SU-DHL-6 (cell line): ENCODE results near the gene MTFMT.

Experiments
- H2AFZ ChIP-seq: fragments of 200-600 bp; sonication (generic); 2 replicates; pipeline ENCODE4 v1.6.1; 2014; ENCODE audit warnings: low read depth, mild to moderate bottlenecking, moderate library complexity, mixed read lengths, antibody characterized with exemption, low read length; ENCODE audit not compliant: severe bottlenecking
- H3F3A ChIP-seq: fragments of 200-600 bp; shearing (Covaris generic); 2 replicates; pipeline ENCODE4 v1.6.0; 2016; ENCODE audit warnings: antibody characterized with exemption, mild to moderate bottlenecking; ENCODE audit not compliant: insufficient read depth
- H3K27ac ChIP-seq: fragments of 200-600 bp; sonication (generic); 2 replicates; pipeline ENCODE4 v1.5.1; 2016; ENCODE audit warnings: low read depth, mild to moderate bottlenecking, low read length, moderate library complexity, mixed read lengths
- H3K27me3 ChIP-seq: fragments of 200-600 bp; sonication (generic), shearing (Covaris generic); 2 replicates; pipeline ENCODE4 v1.6.0; 2014; ENCODE audit warnings: mild to moderate bottlenecking, low read length
- H3K36me3 ChIP-seq: fragments of 200-600 bp; sonication (generic); 2 replicates; pipeline ENCODE4 v1.6.1; 2014; ENCODE audit warnings: mild to moderate bottlenecking, low read length, mixed read lengths
- H3K4me2 ChIP-seq: fragments of 300-600, 200-600 bp; shearing (Covaris generic), sonication (generic); 2 replicates; pipeline ENCODE4 v1.6.0; 2014; ENCODE audit warnings: low read length, low read depth, mild to moderate bottlenecking; ENCODE audit not compliant: poor library complexity, severe bottlenecking
- H3K4me3 ChIP-seq: fragments of 200-600 bp; sonication (generic); 2 replicates; pipeline ENCODE4 v1.5.1; 2014; ENCODE audit warnings: antibody characterized with exemption, low read length, mild to moderate bottlenecking, mixed read lengths; ENCODE audit not compliant: insufficient read depth, poor library complexity, severe bottlenecking
- H3K79me2 ChIP-seq: fragments of 200-600 bp; sonication (generic); 2 replicates; pipeline ENCODE4 v1.6.1; 2014; ENCODE audit warnings: mild to moderate bottlenecking, low read length, moderate library complexity; ENCODE audit not compliant: insufficient read depth
- H3K9ac ChIP-seq: fragments of 200-600 bp; sonication (generic); 2 replicates; pipeline ENCODE4 v1.7.0; 2014; ENCODE audit warnings: mild to moderate bottlenecking, low read length
- H3K9me2 ChIP-seq: fragments of 200-600 bp; sonication (generic); replicated peaks from 2 replicates; pipeline ENCODE4 v1.6.1; 2014; ENCODE audit warnings: low read length; ENCODE audit not compliant: insufficient read depth
- H3K9me3 ChIP-seq: fragments of 200-600 bp; sonication (generic); 2 replicates; pipeline ENCODE4 v1.6.1; 2014; ENCODE audit warnings: low read length, mixed read lengths; ENCODE audit not compliant: insufficient read depth
- H4K20me1 ChIP-seq: fragments of 200-600 bp; sonication (generic); 2 replicates; pipeline ENCODE4 v1.6.1; 2014; ENCODE audit warnings: low read depth, mild to moderate bottlenecking, antibody characterized with exemption, low read length, moderate library complexity, mixed read lengths
- EZH2phosphoT487 ChIP-seq: fragments of 200-600 bp; sonication (generic), shearing (Covaris generic); conservative IDR thresholded peaks from 2 replicates; pipeline ENCODE4 v1.6.1; 2018; ENCODE audit warnings: mild to moderate bottlenecking, antibody characterized with exemption, low read length, moderate library complexity, mixed read lengths
- TF ChIP-seq, protein P1 (sequence below): fragments of 200-600 bp; sonication (generic); IDR thresholded peaks from one replicate; pipeline ENCODE4 v1.5.1; 2017; ENCODE audit warnings: antibody characterized with exemption, mild to moderate bottlenecking, low read length, moderate library complexity; ENCODE audit not compliant: insufficient read depth, poor library complexity, severe bottlenecking

MTFMT gene

DNA sequence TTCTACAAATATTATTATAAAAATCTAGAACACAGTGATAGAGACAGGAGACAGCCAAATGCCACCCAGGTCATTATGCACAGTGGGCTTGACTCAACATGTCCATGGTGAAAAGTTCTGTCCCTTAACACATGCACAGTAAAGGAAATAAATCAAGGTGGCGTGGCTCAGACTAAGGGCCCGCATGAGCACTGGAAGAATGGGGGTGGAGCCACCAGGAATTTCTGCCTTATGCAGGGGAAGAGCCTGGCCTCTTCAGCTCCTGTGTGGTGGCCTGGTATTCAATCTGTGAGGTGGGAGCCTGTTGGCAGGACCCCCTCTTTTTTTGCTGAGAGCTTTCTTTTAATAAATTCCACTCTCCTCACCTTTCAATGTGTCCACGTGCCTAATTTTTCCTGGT is 22.6 kb downstream of the MTFMT start:
- H3K27me3 ChIP-seq = no peaks in the 10 kb centered on the region
- H3K79me2 ChIP-seq = no peaks in the 10 kb centered on the region
- no peak overlapping the region for H3K4me2 ChIP-seq
- no peaks in the 10 kb centered on the region; the same call in 1 of the 2 replicates for H3K36me3 ChIP-seq
- no peaks in the 10 kb centered on the region for H4K20me1 ChIP-seq
- no peak overlapping the region for H3K27ac ChIP-seq
- no peak overlapping the region for H3K9ac ChIP-seq
- H3K9me3 ChIP-seq = no peaks in the 10 kb centered on the region
- no peaks in the 10 kb centered on the region; the same call in 1 of the 2 replicates for H3F3A ChIP-seq
- H2AFZ ChIP-seq = no peak overlapping the region
- H3K9me2 ChIP-seq = no peaks in the 10 kb centered on the region
- no peak overlapping the region for H3K4me3 ChIP-seq
- TF ChIP-seq, protein P1, sequence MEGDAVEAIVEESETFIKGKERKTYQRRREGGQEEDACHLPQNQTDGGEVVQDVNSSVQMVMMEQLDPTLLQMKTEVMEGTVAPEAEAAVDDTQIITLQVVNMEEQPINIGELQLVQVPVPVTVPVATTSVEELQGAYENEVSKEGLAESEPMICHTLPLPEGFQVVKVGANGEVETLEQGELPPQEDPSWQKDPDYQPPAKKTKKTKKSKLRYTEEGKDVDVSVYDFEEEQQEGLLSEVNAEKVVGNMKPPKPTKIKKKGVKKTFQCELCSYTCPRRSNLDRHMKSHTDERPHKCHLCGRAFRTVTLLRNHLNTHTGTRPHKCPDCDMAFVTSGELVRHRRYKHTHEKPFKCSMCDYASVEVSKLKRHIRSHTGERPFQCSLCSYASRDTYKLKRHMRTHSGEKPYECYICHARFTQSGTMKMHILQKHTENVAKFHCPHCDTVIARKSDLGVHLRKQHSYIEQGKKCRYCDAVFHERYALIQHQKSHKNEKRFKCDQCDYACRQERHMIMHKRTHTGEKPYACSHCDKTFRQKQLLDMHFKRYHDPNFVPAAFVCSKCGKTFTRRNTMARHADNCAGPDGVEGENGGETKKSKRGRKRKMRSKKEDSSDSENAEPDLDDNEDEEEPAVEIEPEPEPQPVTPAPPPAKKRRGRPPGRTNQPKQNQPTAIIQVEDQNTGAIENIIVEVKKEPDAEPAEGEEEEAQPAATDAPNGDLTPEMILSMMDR = no peak
- TF ChIP-seq EZH2phosphoT487 = no peak

DNA sequence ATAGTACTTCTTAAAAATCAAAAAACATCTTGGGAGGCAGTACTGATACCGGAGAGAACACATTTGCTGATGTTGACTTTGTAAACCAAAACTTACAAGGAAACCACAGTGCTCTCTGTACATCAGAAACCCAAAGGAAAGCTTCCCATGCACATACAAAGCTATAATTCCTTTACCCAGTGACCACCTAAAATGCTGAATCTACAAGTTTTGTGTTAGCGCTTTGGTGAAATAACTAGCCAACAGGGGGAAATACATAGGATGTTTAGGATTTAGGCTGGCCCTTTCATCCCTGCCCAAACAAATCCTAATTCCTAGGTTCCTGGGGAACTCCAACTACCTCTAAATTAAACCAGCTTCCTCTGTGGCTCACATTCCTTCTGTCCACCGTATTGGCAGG is 24.4 kb downstream of the MTFMT start:
- Histone ChIP-seq H2AFZ (no peak overlapping the region), H3K9ac (no peak overlapping the region), H3F3A (no peaks in the 10 kb centered on the region; the same call in 1 of the 2 replicates), H4K20me1 (no peaks in the 10 kb centered on the region), H3K36me3 (no peaks in the 10 kb centered on the region; the same call in 1 of the 2 replicates), H3K4me2 (no peak overlapping the region), H3K27me3 (no peaks in the 10 kb centered on the region), H3K9me2 (no peaks in the 10 kb centered on the region), H3K9me3 (no peaks in the 10 kb centered on the region), H3K27ac (no peak overlapping the region), H3K79me2 (no peaks in the 10 kb centered on the region), H3K4me3 (no peak overlapping the region)
- TF ChIP-seq, protein P1 = no peak
- TF ChIP-seq EZH2phosphoT487 = no peak

DNA sequence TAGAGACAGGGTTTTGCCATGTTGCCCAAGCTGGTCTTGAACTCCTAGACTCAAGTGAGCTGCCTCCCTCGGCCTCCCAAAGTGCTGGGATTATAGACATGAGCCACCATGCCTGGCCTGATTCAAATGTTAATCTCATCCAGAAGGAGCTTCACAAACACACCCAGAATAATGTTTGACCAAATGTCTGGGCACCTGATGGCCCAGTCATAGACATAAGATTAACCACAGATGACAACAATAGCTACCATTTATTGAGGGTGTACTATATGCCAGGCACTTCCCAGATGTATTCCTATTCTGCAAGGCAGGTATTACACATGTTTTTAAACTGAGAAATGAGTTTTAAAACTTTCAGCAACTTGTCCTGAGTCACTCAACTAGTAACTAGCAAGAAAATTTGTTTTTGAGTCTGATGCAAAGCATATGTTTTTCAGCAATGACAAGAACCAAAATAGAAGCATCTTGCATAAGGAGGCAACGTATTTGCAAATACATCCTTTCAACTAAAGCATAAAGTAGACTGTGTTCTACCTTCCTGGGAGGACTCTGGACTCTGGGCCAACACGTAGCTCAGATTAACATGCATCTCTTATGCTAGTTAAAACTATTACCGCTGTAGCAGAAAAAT is 31.6 kb downstream of the MTFMT start:
- Histone ChIP-seq H3F3A (no peaks in the 10 kb centered on the region), H3K27me3 (no peaks in the 10 kb centered on the region), H3K9me2 (no peaks in the 10 kb centered on the region), H3K4me3 (no peak overlapping the region), H3K4me2 (no peak overlapping the region), H3K79me2 (no peaks in the 10 kb centered on the region), H3K27ac (no peak overlapping the region), H2AFZ (no peak overlapping the region), H3K9me3 (no peaks in the 10 kb centered on the region), H3K9ac (no peak overlapping the region), H4K20me1 (no peaks in the 10 kb centered on the region), H3K36me3 (no peaks in the 10 kb centered on the region)
- no peak for TF ChIP-seq EZH2phosphoT487
- TF ChIP-seq, protein P1 = no peak
